NCI-H446 (cell line): Measurements from ENCODE around the gene HIGD2A.

Experiments
- DNase-seq, 2 experiments: peaks; one replicate each; lab custom pipeline; 2025; lab: John Stamatoyannopoulos, UW

Gene HIGD2A, protein sequence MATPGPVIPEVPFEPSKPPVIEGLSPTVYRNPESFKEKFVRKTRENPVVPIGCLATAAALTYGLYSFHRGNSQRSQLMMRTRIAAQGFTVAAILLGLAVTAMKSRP

DNA sequence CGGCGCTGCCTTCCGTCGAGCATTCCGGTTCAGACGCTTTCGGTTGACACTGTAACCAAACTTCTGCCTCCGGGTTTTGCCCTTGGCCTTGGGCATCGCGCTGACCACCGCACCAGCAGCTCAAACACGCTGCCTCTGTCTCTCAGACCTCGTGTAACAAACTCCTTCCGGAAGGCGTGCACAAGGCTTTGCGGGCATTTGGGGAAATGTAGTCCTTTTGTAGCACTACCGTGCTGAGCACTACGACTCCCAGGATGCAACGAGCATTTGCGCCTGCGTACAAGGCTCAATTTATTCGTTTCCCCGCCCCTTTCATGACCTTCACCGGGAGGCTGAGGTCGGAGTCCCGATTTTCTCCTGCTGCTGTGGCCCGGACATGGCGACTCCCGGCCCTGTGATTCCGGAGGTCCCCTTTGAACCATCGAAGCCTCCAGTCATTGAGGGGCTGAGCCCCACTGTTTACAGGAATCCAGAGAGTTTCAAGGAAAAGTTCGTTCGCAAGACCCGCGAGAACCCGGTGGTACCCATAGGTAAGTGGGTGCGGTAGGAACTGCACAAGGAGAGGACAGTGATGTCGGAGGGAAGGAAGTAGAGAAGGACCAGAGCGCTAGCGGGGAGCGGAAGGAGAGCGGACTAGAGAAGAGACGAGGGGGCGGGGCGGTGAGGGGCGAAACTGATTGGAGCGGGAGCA, at the start of gene HIGD2A, which contains the start of gene NOP16:
TSS of gene HIGD2A (plus strand) at position 308 of the 691 bp plus-strand sequence. CDS start at position 377, 69 bp downstream.
TSS of gene NOP16 (minus strand) at position 155 of the 691 bp plus-strand sequence. CDS start at position 96, 59 bp downstream.
- DNase-seq, result peak; percentile 95 to 97

DNA sequence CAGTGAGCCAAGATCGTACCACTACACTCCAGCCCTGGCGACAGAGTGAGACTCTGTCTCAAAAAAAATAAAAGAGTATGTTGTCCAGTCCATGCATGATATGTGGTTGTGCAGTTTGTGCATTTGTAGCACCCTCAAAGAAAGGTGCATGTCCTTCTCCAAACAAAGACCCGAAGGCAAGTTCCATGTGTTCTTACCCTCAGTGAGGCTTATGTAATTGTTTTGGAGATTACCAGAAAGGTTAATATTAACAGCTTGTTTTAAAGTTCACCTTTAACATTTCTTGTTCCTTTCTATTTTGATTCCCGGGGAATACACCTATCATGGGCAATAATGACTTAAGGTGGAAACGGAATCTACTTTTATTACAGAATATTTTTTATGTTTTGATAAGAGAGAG, 49.2 kb upstream of the HIGD2A start:
- no peak for DNase-seq

DNA sequence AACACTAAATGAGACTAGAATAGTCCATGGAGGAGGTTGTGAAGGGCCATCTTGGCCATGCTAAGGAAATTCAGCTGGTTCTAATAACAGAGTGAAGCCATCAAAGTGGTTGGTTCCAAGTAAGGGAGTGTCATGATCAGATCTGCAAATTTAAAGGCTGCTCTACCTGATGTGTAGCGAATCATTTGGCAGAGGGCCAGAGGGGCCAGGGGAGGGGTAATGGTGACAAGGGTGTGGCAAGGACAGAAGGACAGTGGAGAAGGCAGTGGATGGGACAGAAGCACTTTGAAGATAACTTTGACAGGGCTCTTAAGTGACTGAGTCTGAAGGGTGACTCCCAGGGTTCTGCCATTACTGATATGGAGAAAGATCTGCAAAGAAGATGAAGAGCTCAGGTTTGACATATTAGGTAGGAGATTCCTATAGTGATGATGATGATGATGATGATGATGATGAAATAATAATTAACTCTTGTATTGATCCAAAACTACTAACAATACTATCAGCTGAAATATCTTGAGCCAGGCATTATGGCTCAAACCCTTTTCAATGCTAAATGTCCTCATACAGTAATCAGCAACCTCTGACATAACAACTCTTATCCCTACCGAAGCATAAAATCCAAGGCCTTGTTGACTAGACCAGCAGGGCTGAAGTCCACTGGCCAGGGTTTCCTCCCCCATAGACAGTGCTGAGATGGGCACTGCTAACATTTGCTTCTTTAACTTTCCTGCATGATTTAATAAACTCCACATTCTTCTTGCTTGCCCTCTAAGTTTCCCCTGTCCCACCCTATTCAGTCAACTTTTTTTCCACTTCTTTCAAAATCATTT, 47.0 kb upstream of the HIGD2A start:
- DNase-seq, result no peak

DNA sequence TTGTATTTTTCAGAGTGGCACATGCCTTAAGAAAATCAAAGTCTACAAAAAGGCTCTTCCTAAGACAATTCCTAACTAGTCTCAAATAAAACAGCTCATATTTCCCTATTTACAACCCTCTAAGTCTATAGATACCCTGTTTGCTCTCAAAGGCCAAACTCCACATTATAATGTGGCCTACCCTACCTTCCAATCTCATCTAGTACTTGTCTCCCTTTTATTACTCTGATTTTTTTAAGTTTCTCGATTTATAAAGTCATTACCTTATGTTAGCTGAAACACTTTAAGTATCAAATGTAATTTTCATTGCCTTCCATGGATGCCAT, 46.4 kb upstream of the HIGD2A start:
- DNase-seq, result no peak

DNA sequence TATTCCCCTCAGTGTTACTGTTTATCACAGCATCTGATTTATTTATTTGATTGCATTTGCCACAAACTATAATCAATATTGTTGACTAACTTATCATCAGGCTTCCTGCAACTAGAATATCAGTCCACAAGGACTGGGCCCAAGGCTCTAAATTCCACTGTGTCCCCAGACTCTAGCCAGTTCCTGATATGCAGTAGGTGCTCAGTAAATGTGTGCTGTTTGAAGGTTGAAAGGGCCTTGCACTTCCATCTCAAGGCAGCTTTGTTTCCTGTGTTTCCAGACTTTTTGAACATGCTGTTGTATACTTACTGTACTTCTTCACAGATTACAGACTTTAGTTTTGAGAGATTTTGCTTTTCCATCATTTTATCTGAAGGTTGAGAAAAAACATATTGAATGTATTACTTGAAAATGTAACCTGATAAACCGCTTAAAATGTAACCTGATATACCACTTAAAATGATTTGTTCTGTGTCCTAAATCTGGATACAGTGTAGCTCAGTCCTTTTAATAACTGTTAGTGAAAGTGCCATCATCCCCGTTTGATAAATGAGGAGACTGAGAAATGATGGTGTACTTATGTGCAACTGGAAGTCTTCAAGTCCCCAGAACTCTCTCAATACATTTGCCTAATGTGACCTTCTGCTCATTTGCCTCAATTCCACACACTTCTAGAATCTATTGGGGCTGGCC, 45.6 kb upstream of the HIGD2A start:
- DNase-seq, result no peak

DNA sequence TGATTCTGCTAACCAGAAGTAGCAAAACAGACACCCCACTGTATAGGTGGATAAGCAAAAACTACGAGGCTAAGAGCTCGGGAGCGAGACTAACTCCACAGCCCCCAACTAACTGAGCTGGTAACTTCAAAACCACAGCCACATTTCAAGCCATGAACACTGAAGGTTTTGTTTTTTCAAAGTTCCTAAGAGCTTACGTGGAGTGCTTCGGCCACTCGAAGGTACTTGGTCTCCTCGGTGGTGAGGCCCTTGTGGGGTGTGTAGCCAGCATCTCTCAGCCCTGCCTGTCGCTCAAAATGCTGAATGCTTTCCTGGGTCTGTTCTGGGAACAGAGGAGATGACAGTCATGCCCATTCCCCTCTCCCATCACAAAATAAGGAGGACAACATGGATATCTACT, 38.1 kb upstream of the HIGD2A start:
- no peak for DNase-seq

DNA sequence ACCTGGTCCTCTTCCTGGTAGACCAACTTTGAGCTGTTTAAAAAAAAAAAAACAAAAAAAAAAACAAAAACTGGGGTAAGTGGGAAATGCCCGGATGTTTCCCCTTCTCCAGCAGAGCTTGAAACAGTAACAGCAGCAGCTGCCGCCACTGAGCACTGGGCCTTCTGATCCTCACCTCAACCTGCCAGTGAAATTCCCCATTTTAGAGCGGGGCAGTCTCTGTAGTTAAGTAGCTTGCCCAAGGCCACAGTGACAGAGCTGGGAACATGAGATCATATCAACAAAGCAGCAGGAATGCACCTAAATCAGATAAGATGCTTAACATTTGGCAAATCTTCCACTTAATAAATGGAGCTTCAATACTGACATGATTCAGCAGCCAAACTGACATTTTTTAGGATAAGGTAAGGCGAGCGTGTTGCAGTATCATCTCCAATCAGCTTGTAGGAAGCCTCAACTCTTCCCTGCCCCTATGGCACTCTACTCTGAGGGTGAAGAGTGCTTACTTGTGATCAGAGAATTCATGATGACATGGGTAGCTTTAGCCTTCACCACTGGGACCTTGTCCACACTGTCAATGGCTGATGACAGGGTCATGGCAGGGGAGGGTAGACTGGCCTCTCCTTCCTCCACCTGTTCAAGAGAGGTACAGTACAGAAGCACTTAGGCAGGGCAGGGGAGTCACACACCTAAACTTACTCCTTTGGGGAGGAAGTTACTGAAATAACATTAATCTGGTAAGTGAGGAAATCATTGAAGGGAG, 36.3 kb upstream of the HIGD2A start:
- DNase-seq, result no peak

DNA sequence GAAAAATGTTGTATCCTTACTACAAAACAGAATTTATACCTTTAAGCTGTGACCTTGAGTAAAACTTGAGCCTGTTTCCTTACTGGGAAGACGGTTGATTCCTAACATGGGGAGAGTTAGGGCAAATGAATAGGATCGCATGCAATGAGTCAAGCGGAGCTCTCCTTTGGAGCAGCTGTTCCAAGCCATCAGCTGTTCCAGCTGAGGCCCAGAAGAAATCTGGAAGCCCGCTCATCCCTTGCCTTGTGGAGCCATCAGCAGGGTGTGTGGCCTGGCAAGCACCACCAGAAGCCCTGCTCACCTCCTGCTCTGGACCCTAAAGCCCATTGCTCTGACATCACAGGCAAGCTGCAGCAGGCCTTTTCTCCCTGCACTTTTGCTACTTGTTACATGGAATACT, 35.0 kb upstream of the HIGD2A start:
- DNase-seq, result no peak

DNA sequence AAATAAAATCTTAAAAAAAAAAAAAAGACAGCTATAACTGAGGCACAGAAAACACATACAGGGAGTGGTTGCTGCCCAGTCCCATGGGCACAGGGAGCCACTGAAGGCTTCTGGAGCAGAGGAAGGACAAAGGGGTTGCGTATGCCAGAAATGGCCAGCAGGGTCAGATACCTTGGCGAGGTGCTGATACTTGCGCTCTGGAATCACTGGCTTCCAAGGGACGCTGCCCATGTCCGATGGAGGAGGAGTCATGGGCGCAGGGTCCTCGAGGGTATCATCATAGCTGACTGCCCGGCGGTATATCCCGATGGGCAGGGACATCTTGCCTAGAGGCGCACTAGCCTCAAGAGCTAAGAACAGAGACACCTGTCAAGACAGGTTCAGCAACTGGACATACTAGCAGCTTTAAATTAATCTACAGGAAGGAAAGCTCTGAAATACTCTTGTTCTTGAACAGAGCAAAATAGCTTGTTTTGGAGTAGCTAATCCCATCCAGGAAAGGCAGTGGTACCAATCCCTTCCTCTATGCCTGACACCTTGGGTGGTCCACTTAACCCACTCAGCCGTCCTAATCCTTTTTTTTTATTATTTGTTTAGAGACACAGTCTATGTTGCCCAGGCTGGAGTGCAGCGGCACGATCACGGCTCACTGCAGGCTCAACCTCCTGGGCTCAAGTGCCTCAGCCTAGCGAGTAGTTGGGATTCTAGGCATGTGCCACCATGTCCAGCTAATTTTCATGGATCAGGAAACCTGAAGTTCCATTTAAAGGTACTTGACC, 33.0 kb upstream of the HIGD2A start:
- DNase-seq, result no peak

DNA sequence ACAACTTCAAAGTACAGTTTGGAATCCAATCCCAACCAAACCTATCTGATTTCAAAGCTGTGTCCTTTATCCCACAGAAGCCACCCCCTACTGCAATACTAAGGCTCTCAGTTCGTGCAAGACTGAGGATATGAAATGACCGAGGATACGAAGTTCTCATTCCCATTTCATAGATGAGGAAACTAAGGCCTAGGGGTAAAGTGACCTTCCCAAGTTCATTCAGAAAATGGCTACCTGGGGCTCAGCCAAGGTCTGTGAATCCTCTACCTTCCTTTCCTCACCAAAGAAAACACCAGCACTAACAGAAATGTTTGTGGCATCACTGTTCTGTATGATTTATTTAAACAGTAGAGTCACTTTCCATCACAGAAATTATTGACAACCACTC, 32.4 kb upstream of the HIGD2A start:
- no peak for DNase-seq

DNA sequence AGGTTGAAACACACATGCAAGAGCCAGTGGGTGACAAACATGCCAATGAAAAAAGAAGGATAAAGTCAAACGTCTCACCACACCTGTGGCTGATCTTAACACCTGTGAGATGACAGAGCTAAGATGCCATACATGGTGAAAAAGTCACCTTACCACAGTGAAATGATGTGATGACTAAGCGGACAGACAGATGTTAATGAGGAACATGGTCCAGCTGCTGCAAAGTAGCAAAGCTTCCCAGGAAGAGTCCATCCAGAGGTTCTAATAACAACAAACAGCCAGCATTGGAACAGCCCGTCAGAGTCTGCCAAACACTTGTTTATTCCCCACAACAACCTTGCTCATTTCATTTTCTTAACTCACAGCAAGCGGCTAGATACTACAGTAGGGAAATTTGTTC, 28.9 kb upstream of the HIGD2A start:
- DNase-seq, result no peak

DNA sequence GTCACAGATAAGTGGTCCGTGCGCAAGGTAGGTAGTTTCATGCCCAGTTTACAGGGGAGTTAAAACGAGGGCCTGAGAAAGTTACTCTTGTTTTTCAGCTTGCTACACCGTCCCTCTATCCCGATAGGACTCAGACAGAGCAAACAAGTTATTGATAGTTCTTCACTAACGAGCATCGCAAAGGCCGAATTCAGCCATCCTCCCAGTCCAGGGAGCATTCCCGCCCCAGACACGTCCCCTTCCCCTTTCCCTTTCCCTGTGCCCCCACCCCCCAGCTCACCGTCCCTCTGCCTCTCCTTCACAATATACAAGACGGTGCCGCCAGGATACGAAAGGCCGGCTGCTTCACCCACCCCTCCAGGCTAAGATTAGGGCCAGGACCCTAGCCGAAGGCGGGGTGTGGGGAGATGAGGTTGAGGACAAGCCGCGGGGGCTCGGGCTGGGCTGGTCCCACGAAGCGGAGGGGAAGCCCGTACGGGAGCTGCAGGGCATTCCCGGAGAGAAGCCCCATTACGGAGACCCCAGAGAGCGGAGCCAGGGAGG, 27.6 kb upstream of the HIGD2A start:
- DNase-seq, result peak in 1 of 2 experiments; percentile 50

DNA sequence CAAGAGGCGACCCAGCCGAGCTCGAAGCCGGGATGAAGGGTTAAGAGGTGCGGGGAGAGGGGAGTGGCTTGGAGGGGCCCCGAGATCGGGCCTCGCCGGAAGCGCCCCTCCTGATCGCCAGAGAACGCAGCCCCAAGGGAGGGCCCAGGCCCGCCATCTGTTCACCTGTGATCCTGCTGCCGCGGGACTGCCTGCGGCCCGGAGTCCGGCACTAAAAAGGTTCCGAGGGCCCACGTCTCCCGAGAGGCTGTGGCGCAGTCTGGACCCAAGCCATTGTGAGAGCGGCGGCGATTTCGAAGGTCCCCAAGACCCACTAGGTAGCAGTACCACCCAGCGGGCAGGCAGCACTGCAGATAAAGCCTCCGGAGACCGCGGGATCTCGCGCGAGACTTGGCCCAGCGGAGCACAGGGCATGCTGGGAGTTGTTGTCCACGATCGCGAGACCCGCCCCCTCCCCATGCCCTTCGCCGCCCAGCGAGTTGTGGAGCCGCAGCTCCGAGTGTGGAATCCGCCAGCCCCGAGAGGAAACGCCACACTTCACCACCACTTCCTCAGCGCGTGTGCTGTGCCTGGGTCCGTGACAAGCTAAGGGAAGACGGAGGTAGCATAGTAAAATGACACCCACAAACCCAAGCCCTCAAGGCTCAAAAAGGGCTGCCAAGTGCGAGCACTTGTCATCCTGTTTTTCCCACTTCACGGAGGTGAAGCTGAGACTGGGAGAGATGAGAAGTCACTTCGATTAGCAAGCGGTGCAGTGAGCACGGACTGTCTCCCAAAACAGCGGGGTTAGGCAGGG, 26.9 kb upstream of the HIGD2A start, which contains the start of gene KIAA1191:
TSS of gene KIAA1191 (minus strand) at position 328 of the 796 bp plus-strand sequence. CDS start 2,256 bp downstream, outside the sequence.
- DNase-seq, result peak; percentile 62 to 92

DNA sequence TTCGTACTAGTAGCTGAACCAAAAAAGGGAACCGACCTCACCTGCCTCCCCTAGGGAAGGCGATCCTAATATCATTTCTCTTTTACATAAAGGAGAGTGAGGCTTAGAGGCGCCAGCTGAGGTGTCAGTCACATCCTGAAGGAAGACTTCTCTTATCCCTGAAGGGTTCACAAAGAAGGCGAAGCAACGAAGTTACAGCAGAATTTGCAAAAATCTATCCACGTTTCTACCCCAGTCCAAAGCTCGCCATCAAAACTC, 26.4 kb upstream of the HIGD2A start:
- DNase-seq, result no peak

DNA sequence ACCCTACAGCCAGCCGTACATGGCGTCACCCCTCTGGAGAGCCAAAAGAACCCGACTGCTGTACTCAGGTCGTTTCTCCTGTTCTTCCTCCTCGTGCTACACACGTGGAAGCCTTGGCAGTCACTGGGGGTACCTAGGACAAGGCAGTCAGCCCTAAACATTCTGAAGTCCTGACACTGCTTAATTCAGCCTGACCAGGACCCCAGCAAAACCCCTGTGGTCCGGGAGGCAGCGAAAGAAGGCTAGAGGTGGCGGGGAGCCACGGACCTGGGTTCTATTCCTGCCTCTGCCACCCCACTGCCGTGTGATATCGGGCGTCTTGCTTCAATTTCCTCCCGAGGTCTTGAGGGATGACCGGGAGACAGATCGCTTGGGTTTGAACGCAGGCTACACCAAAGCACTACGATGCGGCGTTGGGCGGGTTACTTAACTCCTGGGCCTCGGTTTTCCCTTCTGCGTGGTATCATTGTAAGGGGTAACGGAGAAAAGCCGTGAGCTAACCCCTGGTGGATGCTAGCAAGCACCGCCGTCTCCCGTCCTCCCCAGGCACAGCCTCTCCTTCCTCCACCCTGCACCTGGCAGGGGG, 23.7 kb upstream of the HIGD2A start:
- no peak for DNase-seq

DNA sequence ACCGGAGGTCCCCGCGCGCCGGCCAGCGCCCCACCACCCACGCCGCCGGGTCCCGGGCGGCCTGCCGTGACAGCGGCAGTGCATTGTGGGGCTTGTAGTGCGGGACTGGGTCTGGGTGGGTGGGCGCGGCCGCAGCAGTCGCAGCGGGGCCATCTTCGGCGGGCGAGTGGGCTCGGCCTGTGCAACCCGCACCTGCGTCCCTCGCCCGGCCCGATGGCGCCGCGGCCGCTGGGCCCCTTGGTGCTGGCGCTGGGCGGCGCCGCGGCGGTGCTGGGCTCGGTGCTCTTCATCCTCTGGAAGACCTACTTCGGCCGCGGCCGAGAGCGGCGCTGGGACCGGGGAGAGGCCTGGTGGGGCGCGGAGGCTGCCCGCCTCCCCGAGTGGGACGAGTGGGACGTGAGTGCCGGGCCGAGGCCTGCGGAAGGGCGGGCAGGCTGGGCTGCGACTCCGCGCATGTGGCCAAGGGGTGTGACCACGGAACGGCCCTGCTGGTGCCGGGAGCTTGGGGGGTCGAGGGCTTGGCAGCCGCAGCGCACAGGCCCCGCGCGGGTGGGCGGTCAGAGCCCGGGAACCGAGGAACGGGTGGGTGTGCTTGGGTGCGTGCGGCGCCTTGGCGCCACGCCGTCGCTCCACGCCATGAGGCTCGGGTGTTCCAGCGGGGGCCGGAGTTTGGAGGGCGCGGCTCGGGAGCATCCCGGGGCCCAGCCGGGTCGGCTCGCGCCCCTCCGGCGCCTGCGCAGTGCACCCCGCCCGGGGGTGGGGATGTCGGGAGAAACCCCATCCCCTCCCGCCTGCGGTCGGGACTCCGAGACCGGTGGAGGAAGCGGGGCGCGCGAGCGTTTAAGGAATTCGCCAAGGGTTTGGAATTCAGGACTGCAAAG, 23.0 kb upstream of the HIGD2A start, which contains the start of gene ARL10:
TSS of gene ARL10 (plus strand) at position 137 of the 881 bp plus-strand sequence. CDS start at position 214, 77 bp downstream.
- peak in 1 of 2 experiments; percentile 44 for DNase-seq

DNA sequence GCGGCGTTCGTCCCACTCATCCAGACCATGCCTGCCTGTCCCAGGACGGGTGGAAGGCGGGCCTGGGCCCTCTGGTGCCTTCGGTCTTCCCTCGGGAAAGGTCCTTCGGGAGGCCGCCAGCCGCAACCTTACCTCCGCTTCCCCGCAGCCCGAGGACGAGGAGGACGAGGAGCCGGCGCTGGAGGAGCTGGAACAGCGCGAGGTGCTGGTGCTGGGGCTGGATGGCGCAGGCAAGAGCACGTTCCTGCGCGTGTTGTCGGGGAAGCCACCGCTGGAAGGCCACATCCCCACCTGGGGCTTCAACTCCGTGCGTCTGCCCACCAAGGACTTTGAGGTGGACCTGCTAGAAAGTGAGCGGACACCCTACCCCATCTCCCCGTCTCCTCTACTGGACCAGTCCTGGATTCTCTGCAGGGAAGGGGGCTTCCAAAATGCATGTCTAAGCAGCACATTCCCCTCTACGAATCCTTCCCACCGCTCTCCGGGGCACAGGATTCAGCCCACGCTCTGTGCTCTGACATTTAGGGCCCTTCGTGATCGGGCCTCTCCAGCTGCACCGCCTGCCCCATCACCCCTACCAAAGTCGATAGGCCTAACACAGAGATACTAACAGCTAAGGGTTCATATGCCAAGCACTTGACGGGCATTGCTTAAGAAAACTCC, 22.2 kb upstream of the HIGD2A start:
- no peak for DNase-seq

DNA sequence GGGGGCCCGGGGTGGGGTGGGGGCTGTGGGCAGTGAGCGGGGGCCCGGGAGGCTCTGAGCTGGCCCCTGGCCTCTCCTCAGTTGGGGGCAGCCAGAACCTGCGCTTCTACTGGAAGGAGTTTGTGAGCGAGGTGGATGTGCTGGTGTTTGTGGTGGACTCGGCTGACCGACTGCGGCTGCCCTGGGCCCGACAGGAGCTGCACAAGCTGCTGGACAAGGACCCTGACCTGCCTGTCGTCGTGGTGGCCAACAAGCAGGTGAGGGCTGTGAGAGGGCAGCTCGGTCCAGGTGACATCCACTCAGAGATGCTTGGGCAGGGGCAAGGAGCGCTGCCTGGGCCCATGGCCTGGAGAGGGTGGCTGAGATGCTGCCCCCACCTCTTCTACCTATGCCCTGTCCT, 19.8 kb upstream of the HIGD2A start:
- DNase-seq, result no peak
